ENCODE data around the gene PEX14. TPM values are rescaled to one million over a fixed set of nuclear protein-coding genes. Genes with fewer than 3 reads are reported as not detected.
"Not testable (repeated sequence)": the region's sequence is repeated elsewhere in the genome, so short reads cannot be mapped to it uniquely, and the experiment has no call there.

Gene PEX14, protein sequence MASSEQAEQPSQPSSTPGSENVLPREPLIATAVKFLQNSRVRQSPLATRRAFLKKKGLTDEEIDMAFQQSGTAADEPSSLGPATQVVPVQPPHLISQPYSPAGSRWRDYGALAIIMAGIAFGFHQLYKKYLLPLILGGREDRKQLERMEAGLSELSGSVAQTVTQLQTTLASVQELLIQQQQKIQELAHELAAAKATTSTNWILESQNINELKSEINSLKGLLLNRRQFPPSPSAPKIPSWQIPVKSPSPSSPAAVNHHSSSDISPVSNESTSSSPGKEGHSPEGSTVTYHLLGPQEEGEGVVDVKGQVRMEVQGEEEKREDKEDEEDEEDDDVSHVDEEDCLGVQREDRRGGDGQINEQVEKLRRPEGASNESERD
- total RNA-seq, result 11.5 and 15.0 TPM in 2 replicates
- 20.9 TPM for polyA plus RNA-seq (2012)

DNA sequence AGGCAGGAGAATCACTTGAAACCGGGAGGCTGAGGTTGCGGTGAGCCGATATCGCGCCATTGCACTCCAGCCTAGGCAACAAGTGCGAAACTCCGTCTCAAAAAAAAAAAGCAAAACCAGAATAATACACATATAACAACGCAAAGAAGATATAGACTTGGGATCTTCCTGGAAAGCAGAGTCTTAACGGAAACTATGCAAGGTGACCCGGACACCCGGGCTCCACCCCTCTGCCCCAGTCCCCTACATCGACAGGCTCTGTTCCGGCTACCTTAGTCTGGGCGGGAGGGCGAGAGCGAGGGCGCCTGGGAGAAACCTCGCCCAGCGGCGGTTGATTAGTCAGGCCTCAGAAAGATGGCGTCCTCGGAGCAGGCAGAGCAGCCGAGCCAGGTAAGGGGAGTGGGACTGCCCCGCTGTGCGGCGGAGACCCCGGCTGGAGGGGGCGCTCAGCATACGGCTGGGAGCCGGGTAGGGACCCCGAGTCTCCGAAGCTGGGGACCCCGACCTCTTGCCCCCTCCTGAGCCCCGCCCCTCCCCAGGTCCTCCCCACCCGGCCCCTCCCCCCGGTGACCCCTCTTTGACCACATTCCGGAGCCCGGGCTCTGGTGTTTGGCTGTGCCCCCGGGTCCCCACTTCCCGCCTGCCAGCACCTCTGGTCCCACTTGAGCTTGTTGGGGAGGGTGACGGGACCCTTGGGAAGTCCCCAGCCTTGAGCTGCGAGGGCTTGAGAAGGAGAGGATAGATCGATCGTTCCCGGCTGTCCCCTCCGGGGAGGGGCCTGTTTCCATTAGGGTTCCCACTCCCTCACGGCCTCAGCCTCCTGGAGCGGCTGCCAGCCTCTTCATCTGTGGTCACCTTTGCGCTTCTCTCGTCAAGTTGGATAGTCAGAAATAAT is at the start of gene PEX14:
Gene PEX14 (plus strand): TSS at position 338 of the 895 bp plus-strand sequence. CDS start 17 bp downstream, at position 355.
- peak; percentile 94 for DNase-seq (ENCODE audit: low read depth)

DNA sequence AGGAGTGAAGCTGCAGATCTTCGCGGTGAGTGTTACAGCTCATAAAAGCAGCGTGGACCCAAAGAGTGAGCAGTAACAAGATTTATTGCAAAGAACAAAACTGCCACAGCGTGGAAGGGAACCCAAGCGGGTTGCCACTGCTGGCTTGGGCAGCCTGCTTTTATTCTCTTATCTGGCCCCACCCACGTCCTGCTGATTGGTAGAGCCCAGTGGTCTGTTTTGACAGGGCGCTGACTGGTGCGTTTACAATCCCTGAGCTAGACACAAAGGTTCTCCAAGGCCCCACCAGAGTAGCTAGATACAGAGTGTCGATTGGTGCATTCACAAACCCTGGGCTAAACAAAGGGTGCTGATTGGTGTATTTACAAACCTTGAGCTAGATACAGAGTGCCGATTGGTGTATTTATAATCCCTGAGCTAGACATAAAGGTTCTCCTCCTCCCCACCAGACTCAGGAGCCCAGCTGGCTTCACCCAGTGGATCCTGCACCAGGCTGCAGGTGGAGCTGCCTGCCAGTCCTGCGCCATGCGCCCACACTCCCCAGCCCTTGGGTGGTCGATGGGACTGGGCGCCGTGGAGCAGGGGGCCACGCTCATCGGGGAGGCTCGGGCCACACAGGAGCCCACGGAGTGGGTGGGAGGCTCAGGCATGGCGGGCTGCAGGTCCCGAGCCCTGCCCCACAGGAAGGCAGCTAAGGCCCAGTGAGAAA is 48.8 kb upstream of the PEX14 start:
- not testable (repeated sequence) for DNase-seq (ENCODE audit: low read depth)

DNA sequence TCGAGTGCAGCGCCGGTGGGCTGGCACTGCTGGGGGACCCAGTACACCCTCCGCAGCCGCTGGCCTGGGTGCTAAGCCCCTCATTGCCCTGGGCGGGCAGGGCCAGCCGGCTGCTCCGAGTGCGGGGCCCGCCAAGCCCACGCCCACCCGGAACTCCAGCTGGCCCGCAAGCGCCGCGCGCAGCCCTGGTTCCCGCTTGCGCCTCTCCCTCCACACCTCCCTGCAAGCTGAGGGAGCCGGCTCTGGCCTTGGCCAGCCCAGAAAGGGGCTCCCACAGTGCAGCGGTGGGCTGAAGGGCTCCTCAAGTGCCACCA is 48.3 kb upstream of the PEX14 start:
- DNase-seq (ENCODE audit: low read depth), result not testable (repeated sequence)

DNA sequence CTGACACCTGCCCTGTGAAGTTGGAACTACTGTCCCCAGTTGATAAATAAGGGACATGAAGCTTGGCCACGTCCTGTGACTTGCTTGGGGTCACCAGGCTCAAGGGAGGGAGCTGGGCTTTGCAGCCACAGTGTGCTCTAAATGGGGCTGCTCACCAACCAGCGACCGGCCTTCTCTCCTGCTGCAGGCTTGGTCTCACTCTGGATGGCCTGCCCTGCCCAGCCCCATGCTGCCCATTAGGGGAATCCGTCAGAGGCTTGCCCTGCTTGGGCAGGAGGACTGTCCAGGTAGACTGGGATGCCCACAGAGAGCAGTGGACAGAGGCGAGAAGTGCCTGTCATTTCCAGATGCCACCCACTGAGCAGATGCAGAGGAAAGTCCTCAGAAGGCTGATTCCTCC is 45.8 kb upstream of the PEX14 start:
- DNase-seq (ENCODE audit: low read depth), result no peak

DNA sequence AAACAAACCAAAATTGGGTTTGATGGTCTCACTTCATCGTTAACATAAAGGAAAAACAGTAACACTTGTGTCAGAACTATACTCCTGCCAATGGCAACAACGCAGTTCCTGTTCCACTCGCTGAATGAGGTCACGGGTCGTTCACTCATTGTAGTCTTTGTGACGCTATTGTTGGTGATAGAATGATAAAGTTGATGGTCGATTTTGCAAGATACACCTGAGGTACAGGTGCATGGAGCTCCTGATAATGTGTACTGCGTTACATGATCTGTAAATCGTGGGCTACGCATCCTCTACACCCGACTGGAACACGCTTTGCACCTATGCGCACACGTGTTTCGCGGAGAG is 44.9 kb upstream of the PEX14 start:
- DNase-seq (ENCODE audit: low read depth), result no peak

DNA sequence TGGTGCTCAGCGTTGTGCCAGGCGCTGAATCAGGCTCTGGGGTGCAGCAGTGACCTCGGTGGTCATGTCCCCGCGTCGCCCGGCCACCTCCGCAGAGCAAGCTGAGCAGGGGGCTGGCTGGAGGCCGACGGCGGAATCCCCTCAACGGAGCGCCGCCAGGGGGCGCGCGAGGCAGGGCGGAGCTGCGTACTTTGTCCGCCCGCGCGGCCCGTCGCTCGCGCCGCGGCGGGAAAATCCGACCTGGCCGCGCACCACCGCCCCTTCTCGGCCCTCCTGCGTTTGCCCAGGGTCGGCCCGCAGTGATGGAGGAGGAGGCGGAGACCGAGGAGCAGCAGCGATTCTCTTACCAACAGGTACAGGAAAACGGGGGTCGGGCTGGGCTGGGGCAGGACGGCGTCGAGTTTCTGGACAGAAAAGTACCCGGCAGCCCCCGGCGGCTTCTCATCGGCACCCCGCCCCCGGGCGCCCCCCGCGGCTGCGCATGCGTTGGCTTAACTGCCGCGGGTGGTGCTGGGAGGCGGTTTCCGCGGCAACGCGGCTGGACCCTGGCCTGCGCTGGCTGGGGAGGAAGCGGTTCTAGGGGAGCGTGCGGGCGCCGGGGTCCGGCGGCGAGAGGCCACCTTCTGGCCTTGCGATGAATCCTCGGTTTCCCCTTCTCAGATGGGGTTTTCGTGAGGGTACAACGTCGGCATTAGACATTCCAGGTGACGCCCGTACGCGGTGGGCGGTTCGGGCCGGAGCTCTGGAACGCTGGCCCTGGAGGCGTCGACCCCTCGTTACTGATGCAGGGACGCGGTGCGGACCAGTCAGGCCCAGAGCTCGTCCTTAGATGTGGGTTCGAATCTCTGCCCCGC is 44.3 kb upstream of the PEX14 start, which contains the start of gene CENPS:
Gene CENPS (plus strand): TSS at position 218 of the 854 bp plus-strand sequence. CDS start 85 bp downstream, at position 303.
- DNase-seq (ENCODE audit: low read depth), result peak; percentile 93

DNA sequence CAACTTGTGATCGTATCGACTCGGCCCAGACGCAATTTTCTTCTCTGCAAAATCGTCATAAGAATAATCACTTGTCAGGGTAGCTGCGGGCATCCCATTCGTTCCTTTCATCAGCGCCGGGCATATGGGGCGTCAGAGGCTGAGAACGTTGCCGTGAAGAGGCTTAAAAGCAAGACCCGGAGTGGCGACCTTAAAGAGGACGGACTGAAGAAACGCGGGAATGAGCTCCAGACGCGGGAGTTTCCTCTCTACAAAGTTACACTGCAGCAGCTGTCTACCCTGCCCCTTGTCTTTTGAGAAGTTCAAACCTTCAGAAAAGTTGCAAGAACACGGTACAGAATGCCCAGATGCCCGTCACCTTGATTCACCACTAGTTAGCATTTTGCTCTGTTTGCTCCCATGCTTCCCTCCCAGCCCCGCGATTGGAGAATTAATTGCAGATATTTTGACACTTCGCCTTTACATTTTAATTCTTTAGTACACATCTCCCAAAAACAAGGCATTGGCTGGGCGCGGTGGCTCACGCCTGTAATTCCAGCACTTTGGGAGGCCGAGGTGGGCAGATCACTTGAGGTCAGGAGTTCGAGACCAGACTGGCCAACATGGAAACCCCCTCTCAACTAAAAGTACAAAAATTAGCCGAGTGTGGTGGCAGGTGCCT is 43.5 kb upstream of the PEX14 start:
- DNase-seq (ENCODE audit: low read depth), result no peak

DNA sequence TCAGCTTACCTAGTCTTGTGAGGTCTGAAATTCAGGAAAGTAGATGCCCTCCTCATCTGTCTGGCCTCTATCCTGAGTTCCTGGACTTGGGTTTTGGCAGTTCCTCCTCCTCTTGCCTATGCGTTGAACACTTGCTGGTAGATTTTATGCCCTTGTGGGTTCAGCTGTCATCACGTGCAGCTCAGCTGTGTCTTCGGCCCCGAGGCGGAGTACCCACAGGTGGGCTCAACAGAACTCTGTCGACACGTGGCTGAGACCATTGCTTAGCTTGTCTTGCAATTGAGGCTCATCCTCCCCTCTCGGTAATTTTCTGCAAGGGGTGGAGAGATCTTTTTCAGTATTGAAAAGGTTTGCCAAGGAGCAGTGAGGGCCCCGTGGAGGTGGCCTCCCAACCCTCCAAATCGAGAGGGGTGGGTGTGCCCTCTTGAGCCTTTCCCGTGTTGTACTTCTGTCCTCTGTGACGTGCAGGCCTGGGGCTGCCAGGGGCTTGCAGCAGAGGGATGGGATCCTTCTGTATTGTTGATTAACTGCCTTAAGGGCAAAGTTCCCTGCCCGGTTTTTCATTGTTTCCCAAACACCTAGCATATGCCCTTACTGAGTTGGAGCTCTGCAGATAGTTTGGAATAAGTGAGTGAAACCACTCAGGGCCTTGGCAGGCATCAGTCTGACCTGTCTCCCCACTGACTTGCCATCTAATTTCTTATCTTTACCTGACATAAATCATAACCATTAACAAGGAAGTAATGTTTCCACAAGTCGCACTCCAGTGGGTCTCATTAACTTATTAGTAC is 41.6 kb upstream of the PEX14 start:
- DNase-seq (ENCODE audit: low read depth), result no peak

DNA sequence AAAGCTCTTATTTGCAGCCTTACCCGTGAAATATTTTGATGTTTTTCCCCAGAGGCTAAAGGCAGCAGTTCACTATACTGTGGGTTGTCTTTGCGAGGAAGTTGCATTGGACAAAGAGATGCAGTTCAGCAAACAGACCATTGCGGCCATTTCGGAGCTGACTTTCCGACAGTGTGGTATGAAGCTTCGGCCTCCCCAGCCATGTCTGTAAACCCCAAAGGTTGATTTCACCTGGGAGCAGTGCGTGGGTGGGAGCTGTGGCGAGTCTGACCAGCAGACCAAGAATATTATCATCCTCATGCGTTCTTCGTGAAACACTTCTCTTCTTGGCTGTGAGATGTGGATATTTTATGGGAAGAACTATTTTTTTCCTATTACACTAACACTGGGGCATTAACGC is 41.0 kb upstream of the PEX14 start:
- DNase-seq (ENCODE audit: low read depth), result no peak

DNA sequence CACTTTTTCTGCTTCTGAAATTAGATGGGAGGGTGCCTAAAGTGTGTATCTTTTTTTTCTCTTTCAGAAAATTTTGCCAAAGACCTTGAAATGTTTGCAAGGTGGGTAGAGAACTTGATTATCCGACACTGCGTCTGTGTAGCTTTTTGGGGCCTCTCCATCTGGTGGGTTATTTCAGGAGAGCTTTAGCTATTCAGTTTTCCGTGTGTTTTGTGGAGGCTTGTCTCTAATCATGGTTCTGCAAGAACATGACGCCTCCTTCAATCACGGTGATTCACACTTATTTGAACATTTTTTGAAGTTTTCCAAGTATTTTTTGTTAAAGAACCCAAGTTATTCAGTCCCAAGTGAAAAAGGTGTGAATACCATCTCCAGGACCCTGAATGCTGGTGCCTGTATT is 40.2 kb upstream of the PEX14 start:
- no peak for DNase-seq (ENCODE audit: low read depth)

DNA sequence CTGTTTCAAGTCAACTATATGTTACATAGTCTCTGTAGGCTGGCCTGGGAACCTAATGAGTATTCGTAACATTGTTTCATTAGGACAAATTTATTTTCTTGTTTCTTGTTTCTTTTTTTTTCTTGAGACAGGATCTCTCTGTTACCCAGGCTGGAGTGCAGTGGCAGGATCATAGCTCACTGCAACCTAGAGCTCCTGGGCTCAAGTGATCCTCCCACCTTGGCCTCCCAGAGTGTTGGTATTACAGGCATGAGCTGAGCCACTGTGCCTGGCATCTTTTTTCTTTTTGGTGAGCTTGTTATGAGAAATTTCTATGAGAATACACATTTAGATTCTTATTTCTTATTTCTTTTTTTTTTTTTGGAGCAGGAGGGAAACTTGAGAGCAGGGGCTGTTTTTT is 37.7 kb upstream of the PEX14 start:
- DNase-seq (ENCODE audit: low read depth), result no peak

DNA sequence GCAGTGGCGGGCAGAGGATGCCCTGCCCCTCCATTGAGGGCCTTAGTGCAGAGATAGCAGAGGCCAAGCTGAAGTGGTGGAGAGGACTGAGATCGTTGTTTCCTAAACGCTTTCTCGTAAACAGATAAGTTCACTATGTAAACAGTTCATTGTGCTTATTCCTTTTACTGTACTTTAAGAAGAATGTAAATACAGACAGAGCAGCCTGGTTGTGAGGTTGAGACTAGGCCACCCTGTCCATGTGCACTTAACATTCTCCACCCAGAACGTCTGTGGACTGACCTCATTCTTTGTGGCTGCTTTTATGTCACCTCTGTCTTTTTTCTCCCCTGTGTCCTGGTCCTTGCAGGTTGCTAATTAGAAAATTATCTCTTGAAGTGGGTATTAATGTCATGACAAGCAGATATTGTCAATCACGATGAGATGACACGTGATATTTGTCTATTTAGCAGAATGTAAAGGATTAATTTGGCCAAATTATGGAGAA is 36.0 kb upstream of the PEX14 start:
- no peak for DNase-seq (ENCODE audit: low read depth)

DNA sequence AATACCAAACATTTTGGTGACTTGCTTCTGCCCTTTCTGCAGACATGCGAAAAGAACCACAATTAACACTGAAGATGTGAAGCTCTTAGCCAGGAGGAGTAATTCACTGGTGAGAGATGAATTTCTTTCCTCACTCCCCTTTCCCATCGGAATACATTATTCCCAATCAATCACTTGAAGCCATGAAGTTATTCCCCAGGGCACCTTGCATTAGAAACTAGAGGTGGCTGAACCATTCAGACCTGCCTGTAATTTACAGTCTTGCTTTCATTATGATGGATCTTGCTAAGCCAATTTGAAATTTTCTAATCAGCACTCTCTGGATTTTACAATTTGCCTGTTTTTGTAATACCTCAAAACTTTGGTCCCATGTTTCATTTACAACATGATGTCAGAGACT is 34.4 kb upstream of the PEX14 start:
- no peak for DNase-seq (ENCODE audit: low read depth)

DNA sequence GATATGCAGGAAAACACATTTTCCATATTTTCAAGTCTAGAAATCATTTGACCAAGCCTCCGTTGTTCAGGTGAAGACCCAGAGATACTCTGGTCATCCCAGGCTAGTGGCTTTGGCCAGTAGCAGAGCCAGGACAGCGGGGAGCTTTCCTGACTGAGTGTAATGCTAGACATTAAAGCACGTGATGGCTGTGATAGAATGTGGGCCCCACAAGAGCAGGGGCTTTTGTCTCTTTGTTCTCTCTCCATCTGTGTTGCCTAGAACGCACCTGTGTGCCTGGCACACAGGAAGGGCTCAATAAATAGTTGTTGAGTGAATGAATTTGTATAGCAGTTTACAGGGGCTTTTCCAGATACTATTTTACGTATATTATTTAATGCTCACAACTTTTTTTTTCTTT is 34.0 kb upstream of the PEX14 start:
- DNase-seq (ENCODE audit: low read depth), result no peak

DNA sequence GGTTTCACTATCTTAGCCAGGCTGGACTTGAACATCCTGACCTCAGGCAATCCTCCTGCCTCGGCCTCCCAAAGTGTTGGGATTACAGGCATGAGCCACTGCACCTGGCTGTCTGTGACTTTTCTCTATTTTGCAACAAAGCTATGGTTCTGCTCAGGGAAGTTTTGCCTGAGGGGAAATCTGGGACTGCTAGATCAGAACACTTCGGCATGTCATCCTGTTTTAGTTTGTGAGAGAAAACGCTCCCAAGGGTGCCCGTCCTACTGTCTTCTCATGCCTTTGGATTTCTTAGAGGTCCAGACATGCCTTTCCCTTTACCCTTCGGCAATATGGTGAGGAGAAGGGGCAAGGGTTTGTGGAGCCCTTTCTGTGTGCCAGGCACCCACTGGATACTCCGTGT is 30.5 kb upstream of the PEX14 start:
- no peak for DNase-seq (ENCODE audit: low read depth)

DNA sequence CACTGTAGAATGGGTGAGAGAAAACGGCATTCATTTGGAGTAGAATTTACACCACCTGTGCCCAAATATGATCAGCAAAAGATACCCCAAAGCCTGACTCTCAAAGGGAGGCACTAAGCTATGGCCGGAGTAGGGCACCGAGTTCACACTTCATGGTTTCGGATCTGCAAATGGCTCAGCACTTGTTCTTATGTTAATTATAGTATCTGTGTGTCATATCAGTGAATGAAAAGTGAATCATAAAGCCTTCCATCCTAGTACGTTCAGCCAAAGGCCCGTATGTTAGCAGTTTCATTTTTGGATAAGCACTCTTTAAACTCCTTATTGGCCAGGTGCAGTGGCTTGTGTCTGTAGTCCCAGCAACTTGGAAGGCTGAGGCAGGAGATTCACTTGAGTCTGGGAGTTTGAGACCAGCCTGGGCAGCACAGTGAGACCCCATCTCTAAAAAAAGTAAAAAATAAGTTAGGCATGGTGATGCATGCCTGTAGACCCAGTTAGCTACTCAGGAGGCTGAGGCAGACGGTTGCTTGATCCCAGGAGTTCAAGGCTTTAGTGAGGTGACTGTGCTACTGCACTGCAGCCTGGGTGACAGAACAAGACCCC is 29.9 kb upstream of the PEX14 start:
- DNase-seq (ENCODE audit: low read depth), result peak; percentile 47

DNA sequence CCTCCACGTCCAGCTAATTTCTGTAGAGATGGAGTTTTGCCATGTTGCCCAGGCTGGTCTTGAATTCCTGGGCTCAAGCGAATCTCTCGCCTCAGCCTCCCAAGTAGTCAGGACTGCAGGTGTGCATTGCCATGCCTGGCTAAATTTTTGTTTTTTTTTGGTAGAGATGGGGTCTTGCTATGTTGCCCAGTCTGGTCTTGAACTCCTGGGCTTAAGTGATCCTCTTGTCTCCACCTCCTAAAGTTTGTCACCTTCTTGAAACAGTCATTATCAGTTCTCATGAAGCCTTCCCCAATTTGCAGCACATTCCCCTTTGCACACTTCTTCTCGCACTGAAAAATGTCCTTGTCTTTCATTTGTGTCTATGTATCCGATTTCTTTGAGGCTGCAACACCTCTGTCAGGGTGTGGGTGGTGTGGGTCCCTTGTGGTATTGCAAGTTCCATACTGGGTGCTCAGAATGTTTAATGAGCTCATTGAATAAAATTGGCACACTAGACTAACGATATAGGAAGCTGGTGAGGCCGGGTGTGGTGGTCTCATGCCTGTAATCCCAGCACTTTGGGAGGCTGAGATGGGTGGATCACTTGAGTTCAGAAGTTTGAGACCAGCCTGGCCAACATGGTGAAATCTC is 27.8 kb upstream of the PEX14 start:
- DNase-seq (ENCODE audit: low read depth), result no peak

DNA sequence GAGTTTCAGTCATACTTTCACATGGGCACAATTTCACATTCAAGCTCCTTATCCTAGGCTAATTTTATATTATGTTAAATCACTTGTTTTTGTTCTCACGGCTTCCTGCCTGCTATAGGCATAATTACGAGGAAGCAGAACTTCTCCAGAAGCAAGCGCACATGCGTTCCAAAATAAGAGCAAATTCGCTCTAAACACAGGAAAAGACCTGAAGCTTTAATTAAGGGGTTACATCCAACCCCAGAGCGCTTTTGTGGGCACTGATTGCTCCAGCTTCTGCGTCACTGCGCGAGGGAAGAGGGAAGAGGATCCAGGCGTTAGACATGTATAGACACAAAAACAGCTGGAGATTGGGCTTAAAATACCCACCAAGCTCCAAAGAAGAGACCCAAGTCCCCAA is 25.0 kb upstream of the PEX14 start, which contains the start of gene CORT:
Gene CORT (plus strand): TSS at position 281 of the 400 bp plus-strand sequence. CDS start 193 bp downstream, outside the sequence.
- DNase-seq (ENCODE audit: low read depth), result no peak
